Adipocyte (in vitro differentiated cells): Measurements from ENCODE around the gene SLC22A14.
A peak's percentile ranks its signal among the peaks of the same experiment; 100 is the strongest.
"Not testable (repeated sequence)": the region's sequence is repeated elsewhere in the genome, so short reads cannot be mapped to it uniquely, and the experiment has no call there.

ENCODE experiments used
- DNase-seq: peaks from one replicate; pipeline ENCODE4 v3.0.0-alpha.2; 2015; ENCODE audit warnings: low read depth
- H3K27me3 ChIP-seq: replicated peaks from 2 replicates; pipeline ENCODE4 v1.7.0; 2013; ENCODE audit warnings: mild to moderate bottlenecking, low read length, moderate library complexity; ENCODE audit not compliant: control insufficient read depth, insufficient read depth
- H3K36me3 ChIP-seq: 2 replicates; pipeline ENCODE4 v1.7.0; 2013; ENCODE audit warnings: low read length, mild to moderate bottlenecking, moderate library complexity; ENCODE audit not compliant: control insufficient read depth, insufficient read depth, severe bottlenecking
- H3K4me1 ChIP-seq: 2 replicates; pipeline ENCODE4 v1.7.0; 2013; ENCODE audit warnings: mild to moderate bottlenecking, low read length, moderate library complexity; ENCODE audit not compliant: control insufficient read depth, insufficient read depth
- H3K4me3 ChIP-seq: 2 replicates; pipeline ENCODE4 v1.7.0; 2013; ENCODE audit warnings: mild to moderate bottlenecking, low read length, moderate library complexity
- H3K9ac ChIP-seq: 2 replicates; pipeline ENCODE4 v1.7.0; 2013; ENCODE audit warnings: mild to moderate bottlenecking, low read length, moderate library complexity
- H3K9me3 ChIP-seq: 2 replicates; pipeline ENCODE4 v1.7.0; 2013; ENCODE audit warnings: mild to moderate bottlenecking, low read length, moderate library complexity; ENCODE audit not compliant: control insufficient read depth

The SLC22A14 gene

DNA sequence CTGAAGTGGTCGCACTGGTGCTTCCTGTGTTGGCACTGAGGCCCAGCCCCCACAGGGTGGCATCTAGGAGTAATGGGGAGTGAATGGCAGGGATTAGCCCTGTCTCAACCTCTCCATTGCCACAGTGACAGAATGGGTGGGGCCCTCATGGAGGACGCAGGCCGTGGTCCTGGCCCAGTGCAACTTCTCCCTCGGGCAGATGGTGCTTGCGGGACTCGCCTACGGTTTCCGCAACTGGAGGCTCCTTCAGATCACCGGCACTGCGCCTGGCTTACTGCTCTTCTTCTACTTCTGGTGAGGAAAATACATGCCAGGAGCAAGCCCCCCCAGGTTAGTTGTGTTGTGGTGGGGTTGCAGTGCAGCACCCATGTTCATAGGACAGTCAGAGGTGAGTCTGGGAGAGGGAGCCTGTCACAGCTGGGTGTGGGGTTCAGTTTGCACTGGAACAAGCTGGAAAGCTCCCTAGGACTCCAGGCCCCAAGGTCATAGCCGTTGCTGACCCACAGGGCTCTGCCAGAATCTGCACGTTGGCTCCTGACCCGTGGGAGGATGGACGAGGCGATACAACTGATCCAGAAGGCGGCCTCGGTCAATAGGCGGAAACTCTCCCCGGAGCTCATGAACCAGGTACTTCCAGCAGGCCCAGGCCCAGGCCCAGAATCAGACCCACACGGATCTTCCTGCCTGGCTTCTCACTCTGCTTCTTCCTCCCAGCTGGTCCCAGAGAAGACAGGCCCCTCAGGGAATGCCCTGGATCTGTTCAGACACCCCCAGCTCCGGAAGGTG is 7.0 kb upstream of the SLC22A14 start:
- no peak overlapping the region for H3K4me3 ChIP-seq
- no peaks in the 10 kb centered on the region for H3K4me1 ChIP-seq

DNA sequence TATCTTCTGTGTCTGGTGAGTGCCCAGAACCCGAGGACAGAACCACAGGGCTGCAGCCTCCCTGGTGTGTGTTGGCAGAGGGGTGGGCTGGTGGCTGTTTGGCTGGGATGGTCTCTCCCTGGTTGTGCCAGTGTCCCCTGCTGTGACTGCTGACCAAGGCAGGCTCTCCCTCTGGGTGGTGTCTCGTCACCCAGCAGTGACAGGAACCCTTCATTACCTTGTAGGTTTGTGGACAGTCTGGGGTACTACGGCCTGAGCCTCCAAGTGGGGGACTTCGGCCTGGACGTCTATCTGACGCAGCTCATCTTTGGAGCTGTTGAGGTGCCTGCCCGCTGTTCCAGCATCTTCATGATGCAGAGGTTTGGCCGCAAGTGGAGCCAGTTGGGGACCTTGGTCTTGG is 6.4 kb upstream of the SLC22A14 start:
- H3K27me3 ChIP-seq = no peaks in the 10 kb centered on the region
- no peak overlapping the region for H3K4me3 ChIP-seq
- H3K9ac ChIP-seq = no peak overlapping the region
- peaks cover 32% of the 10 kb centered on the region for H3K36me3 ChIP-seq
- H3K4me1 ChIP-seq = no peaks in the 10 kb centered on the region
- H3K9me3 ChIP-seq = no peaks in the 10 kb centered on the region
- DNase-seq = no peak

More for the DNA sequence above, 7.0 kb upstream of the SLC22A14 start:
- H3K9ac ChIP-seq = no peak overlapping the region
- H3K36me3 ChIP-seq = peaks cover 32% of the 10 kb centered on the region
- DNase-seq = no peak
- H3K9me3 ChIP-seq = no peaks in the 10 kb centered on the region
- H3K27me3 ChIP-seq = no peaks in the 10 kb centered on the region

GRCh38 chr3:38276081-38276916 is 5.8 kb upstream of the SLC22A14 start:
- Histone ChIP-seq H3K9me3 (no peaks in the 10 kb centered on the region), H3K36me3 (peaks cover 32% of the 10 kb centered on the region), H3K4me3 (no peak overlapping the region), H3K9ac (no peak overlapping the region), H3K4me1 (no peaks in the 10 kb centered on the region), H3K27me3 (no peaks in the 10 kb centered on the region)
- DNase-seq = no peak

DNA sequence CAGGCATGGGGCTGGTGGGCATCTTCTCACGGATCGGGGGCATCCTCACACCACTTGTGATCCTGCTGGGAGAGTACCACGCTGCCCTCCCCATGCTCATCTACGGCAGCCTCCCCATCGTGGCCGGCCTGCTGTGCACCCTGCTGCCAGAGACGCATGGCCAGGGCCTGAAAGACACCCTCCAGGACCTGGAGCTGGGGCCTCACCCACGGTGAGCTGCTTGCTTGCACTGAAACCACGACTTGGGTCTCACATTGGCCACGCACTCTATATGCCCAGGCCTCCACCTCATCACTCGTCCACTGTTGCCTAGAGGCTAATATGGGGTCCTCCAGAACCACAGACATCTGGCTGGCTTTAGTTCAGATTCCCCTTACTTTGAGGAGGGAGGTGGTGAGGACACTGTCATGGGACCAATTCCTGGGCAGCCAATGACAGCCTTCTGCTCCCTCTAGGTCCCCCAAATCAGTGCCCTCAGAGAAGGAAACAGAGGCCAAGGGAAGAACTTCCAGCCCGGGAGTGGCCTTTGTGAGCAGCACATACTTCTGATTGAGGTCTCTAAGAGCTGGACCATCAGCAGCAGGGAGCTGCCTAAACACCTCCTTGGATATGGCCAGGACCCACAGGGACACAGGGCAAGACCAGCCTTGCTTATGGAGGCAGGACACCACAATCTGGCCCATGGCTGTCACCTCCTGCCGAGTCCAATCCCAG is 5.0 kb upstream of the SLC22A14 start:
- DNase-seq = no peak
- Histone ChIP-seq H3K36me3 (peaks cover 32% of the 10 kb centered on the region), H3K27me3 (no peaks in the 10 kb centered on the region), H3K9ac (no peak overlapping the region), H3K4me3 (no peak overlapping the region), H3K4me1 (peaks cover 5% of the 10 kb centered on the region), H3K9me3 (no peaks in the 10 kb centered on the region)

DNA sequence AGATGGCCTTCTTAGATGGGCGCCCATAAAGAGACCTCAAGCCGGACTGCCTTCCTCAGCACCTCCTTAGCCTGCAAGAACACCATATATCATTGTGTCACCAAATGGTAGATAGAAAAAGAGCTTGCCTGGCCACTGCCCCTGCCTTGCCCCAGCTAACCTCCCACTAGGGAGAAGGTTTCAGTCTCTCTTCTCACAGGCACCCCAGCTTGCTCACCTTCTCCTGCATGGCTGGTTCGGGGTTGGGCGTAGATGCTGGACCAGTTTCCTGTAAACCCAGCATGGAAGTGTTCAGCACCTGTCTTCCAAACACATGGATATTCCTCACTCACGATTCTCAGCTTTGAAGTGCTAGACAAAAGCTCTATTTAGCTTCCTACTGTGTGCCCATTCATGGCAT is 3.3 kb upstream of the SLC22A14 start:
- Histone ChIP-seq H3K9ac (no peak overlapping the region), H3K27me3 (no peaks in the 10 kb centered on the region), H3K36me3 (peaks cover 32% of the 10 kb centered on the region), H3K4me3 (no peak overlapping the region), H3K9me3 (no peaks in the 10 kb centered on the region), H3K4me1 (peaks cover 18% of the 10 kb centered on the region)
- no peak for DNase-seq

GRCh38 chr3:38283810-38284755 is 2.0 kb downstream of the SLC22A14 start:
- peaks cover under 1% of the 10 kb centered on the region for H3K36me3 ChIP-seq
- peak; percentile 82 for DNase-seq
- peak overlapping the region; percentile 57 for H3K4me3 ChIP-seq
- H3K9ac ChIP-seq = peak overlapping the region; percentile 71
- H3K9me3 ChIP-seq = no peaks in the 10 kb centered on the region
- no peaks in the 10 kb centered on the region for H3K27me3 ChIP-seq
- peaks cover 32% of the 10 kb centered on the region for H3K4me1 ChIP-seq

- no peaks in the 10 kb centered on the region for H3K36me3 ChIP-seq
- H3K27me3 ChIP-seq = no peaks in the 10 kb centered on the region
- H3K4me1 ChIP-seq = peaks cover 32% of the 10 kb centered on the region
- H3K9ac ChIP-seq = peak overlapping the region; percentile 71
- no peak for DNase-seq
- no peaks in the 10 kb centered on the region for H3K9me3 ChIP-seq
- peak overlapping the region; percentile 17 for H3K4me3 ChIP-seq
Observed at GRCh38 chr3:38284756-38285150, 2.7 kb downstream of the SLC22A14 start.

DNA sequence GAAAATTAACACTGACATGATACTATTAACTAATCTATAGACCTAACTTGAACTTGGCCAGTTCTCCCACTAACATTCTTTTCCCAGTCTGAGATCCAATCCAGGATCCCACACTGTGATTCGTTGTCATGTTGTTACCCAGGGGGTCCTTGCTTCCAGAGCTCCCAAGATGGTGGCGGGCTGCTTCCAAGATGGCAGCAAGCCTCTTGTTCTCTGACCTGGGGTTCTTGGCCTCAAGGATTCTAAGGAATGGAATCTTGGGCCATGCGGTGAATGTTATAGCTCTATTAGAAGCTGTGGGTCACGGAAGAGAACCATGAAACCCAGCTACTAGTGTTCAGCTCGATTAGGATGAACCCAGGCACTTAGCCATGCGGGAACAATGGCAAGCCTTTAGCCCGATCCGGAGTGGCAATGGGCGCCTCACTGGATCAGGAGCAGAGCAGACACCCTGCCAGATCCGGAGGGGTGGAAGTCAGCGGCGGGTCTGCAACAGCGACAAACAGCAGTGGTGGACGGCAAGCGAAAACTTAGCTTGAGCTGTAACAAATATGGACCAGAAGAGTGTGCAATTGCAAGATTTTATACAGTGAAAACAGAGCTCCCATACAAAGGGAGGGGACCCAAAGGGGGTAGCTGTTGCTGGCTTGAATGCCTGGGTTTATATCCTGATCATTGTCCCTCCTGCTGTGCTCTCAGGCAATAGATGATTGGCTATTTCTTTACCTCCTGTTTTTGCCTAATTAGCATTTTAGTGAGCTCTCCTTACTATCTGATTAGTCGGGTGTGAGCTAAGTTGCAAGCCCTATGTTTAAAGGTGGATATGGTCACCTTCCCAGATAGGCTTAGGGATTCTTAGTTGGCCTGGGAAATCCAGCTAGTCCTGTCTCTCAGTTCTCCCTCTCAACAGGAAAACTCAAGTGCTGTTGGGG is 7.5 kb downstream of the SLC22A14 start:
- H3K4me3 ChIP-seq, H3K27me3 ChIP-seq, H3K9ac ChIP-seq, H3K9me3 ChIP-seq, DNase-seq, H3K36me3 ChIP-seq, H3K4me1 ChIP-seq: not testable (repeated sequence)

DNA sequence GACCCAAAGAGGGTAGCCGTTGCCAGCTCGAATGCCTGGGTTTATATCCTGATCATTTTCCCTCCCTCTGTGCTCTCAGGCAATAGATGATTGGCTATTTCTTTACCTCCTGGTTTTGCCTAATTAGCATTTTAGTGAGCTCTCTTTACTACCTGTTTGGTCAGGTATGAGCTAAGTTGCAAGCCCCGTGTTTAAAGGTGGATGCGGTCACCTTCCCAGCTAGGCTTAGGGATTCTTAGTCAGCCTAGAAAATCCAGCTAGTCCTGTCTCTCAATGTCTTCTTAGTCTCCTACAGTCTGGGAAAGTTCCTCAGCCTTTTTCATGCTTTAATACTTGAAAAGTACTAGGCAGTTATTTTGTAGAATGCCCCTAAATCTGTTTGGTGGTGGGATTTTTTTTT is 15.0 kb downstream of the SLC22A14 start:
- H3K9ac ChIP-seq, H3K36me3 ChIP-seq, H3K4me1 ChIP-seq, DNase-seq, H3K4me3 ChIP-seq, H3K27me3 ChIP-seq, H3K9me3 ChIP-seq: not testable (repeated sequence)

DNA sequence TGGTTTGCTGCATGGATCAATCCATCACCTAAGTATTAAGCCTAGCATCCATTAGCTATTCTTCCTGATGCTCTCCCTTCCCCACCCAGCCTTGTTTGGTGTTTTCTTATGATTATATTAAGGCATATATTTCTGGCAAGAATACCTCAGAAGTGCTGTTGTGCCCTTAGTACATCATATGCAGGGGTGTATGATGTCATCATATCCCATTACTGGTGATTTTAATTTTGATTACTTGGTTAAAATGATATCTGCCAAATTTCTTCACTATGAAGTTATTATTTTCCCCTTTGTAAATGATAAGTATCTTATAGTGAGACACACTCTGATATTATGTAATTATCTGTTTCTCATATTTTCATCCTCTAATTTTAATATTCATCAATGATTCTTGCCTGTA is 15.4 kb downstream of the SLC22A14 start:
- H3K4me3 ChIP-seq = no peak overlapping the region

More for the DNA sequence above, 15.4 kb downstream of the SLC22A14 start:
- no peaks in the 10 kb centered on the region for H3K9me3 ChIP-seq
- H3K9ac ChIP-seq = no peak overlapping the region
- DNase-seq = no peak
- no peaks in the 10 kb centered on the region for H3K36me3 ChIP-seq
- no peaks in the 10 kb centered on the region for H3K27me3 ChIP-seq
- no peaks in the 10 kb centered on the region for H3K4me1 ChIP-seq
